HepG2 (cell line): ENCODE results near the gene C12orf43. TPM values are rescaled to one million over a fixed set of nuclear protein-coding genes. Genes with fewer than 3 reads are reported as not detected.
A peak's percentile ranks its signal among the peaks of the same experiment; 100 is the strongest.
"Not testable (repeated sequence)": the region's sequence is repeated elsewhere in the genome, so short reads cannot be mapped to it uniquely, and the experiment has no call there.

ENCODE experiments used
- ATAC-seq: fragments of 200-7000 bp; cut with Tn5 transposase; 3 replicates; pipeline ENCODE4 v1.9.1; 2020; ENCODE audit warnings: mild to moderate bottlenecking, moderate library complexity
- BruUV-seq: library from RNA; stranded (reverse); fragments of 400-500 nt; replicated peaks from 2 replicates; lab custom pipeline; 2021; lab: Mats Ljungman, UMichigan
- CTCF ChIA-PET: fragments of 300-600 bp; formaldehyde crosslinking; extraction: SDS; loops from one replicate; lab custom pipeline; 2021; ENCODE audit warnings: low total read pairs, inconsistent platforms, low intra/inter-chr PET ratio; lab: Yijun Ruan, JAX
- POLR2A ChIA-PET: fragments of 350-600 bp; sonication (Branson Sonifier 250); formaldehyde crosslinking; loops from one replicate; lab custom pipeline; 2020; ENCODE audit warnings: antibody characterized with exemption, inconsistent platforms; lab: Yijun Ruan, JAX
- DNase-seq: peaks from one replicate; pipeline ENCODE4 v3.0.0-alpha.2; 2015; ENCODE audit warnings: low spot score
- FAIRE-seq: peaks from 3 replicates; lab custom pipeline; 2011; peaks lifted over from hg19 to GRCh38; lab: Jason Lieb, UNC
- H2AFZ ChIP-seq: one replicate; pipeline ENCODE4 v1.6.1; 2011; ENCODE audit warnings: low read length, inconsistent platforms
- H3K27ac ChIP-seq: fragments of 300-600 bp; 3 replicates; pipeline ENCODE4 v1.8.0; 2011; ENCODE audit warnings: mixed run types, mild to moderate bottlenecking, mixed read lengths, low read length, inconsistent platforms; ENCODE audit not compliant: insufficient read depth; ENCODE audit errors: extremely low read length
- H3K27me3 ChIP-seq, 2 experiments: fragments of 200-600 bp in 1 of 2; 2 replicates in 1 of 2; 3 replicates in 1 of 2; pipeline versions ENCODE4 v1.6.0 to v1.8.0; 2011; ENCODE audit warnings: low read length in 2 of 2, mild to moderate bottlenecking in 2 of 2, moderate library complexity in 2 of 2, inconsistent platforms in 1 of 2; ENCODE audit not compliant: insufficient read depth in 2 of 2, control insufficient read depth in 1 of 2
- H3K36me3 ChIP-seq, 2 experiments: fragments of 200-600 bp in 1 of 2; replicated peaks in 1 of 2; 2 replicates in 1 of 2; 3 replicates in 1 of 2; pipeline versions ENCODE4 v1.5.1 to v1.8.0; 2011; ENCODE audit warnings: low read length in 2 of 2, inconsistent platforms in 1 of 2; ENCODE audit not compliant: insufficient read depth in 2 of 2, control insufficient read depth in 1 of 2
- H3K4me1 ChIP-seq: 2 replicates; pipeline ENCODE4 v1.5.1; 2012; ENCODE audit warnings: low read length, inconsistent platforms; ENCODE audit not compliant: insufficient read depth
- H3K4me2 ChIP-seq: 2 replicates; pipeline ENCODE4 v1.6.0; 2011; ENCODE audit warnings: low read depth, low read length, inconsistent platforms
- H3K4me3 ChIP-seq, 3 experiments: fragments of 200-600 bp in 1 of 3; sonication (generic), shearing (Covaris generic) in 1 of 3; replicated peaks in 1 of 3; 2 replicates each; pipeline ENCODE4 v1.5.1; 2011 to 2016; ENCODE audit warnings: low read length in 3 of 3, inconsistent platforms in 2 of 3, low read depth in 2 of 3, mild to moderate bottlenecking in 2 of 3, control low read depth in 1 of 3, mixed read lengths in 1 of 3; ENCODE audit not compliant: insufficient read depth in 1 of 3
- H3K79me2 ChIP-seq: one replicate; pipeline ENCODE4 v1.6.1; 2011; ENCODE audit warnings: low read length, inconsistent platforms; ENCODE audit not compliant: insufficient read depth
- H3K9ac ChIP-seq: 2 replicates; pipeline ENCODE4 v1.6.0; 2011; ENCODE audit warnings: mild to moderate bottlenecking, low read depth, low read length, inconsistent platforms; ENCODE audit not compliant: insufficient read depth
- H3K9me3 ChIP-seq: 2 replicates; pipeline ENCODE4 v1.5.1; 2012; ENCODE audit warnings: mild to moderate bottlenecking, low read length
- H4K20me1 ChIP-seq: 2 replicates; pipeline ENCODE4 v1.6.0; 2011; ENCODE audit warnings: inconsistent platforms, mild to moderate bottlenecking, low read length, moderate library complexity; ENCODE audit not compliant: insufficient read depth
- CCAR2 ChIP-seq: fragments of 200-400 bp; formaldehyde crosslinking; optimal IDR thresholded peaks from 2 replicates; pipeline ENCODE3; 2018; ENCODE audit warnings: low read depth, mild to moderate bottlenecking, low read length, moderate library complexity
- ELF4 ChIP-seq: sonication (generic); formaldehyde crosslinking; IDR thresholded peaks from 2 replicates; pipeline ENCODE4 v1.5.0; 2020; ENCODE audit warnings: missing genetic modification reagents, mild to moderate bottlenecking, moderate library complexity, borderline replicate concordance
- ETV5 ChIP-seq: IDR thresholded peaks from 2 replicates; pipeline ENCODE4 v1.6.1; 2018; ENCODE audit warnings: missing biosample characterization, missing genetic modification reagents, inconsistent platforms, borderline replicate concordance
- HCFC1 ChIP-seq: fragments of 150-350 bp; IDR thresholded peaks from 2 replicates; pipeline ENCODE4 v1.6.1; 2014; ENCODE audit warnings: low read depth, low read length
- KDM4B ChIP-seq: sonication (generic); formaldehyde crosslinking; IDR thresholded peaks from 2 replicates; pipeline ENCODE4 v1.4.0; 2020; ENCODE audit warnings: missing genetic modification reagents
- MTF1 ChIP-seq: sonication (generic); formaldehyde crosslinking; IDR thresholded peaks from 2 replicates; pipeline ENCODE4 v1.5.0; 2020; ENCODE audit warnings: missing genetic modification reagents
- PHF5A ChIP-seq: IDR thresholded peaks from one replicate; pipeline ENCODE4 v1.6.1; 2018; ENCODE audit warnings: low read depth, missing genetic modification reagents; ENCODE audit not compliant: unreplicated experiment
- POGZ ChIP-seq: sonication (generic); formaldehyde crosslinking; IDR thresholded peaks from 2 replicates; pipeline ENCODE4 v1.4.0; 2020; ENCODE audit warnings: mild to moderate bottlenecking, missing genetic modification reagents
- THAP11 ChIP-seq: IDR thresholded peaks from 2 replicates; pipeline ENCODE4 v1.6.1; 2016; ENCODE audit warnings: missing biosample characterization, missing genetic modification reagents
- ZNF143 ChIP-seq: sonication (generic); formaldehyde crosslinking; IDR thresholded peaks from 2 replicates; pipeline ENCODE4 v1.4.0; 2020; ENCODE audit warnings: missing genetic modification reagents
- ZNF780A ChIP-seq: sonication (generic); formaldehyde crosslinking; IDR thresholded peaks from 2 replicates; pipeline ENCODE4 v1.8.0; 2022; ENCODE audit warnings: mild to moderate bottlenecking, missing genetic modification reagents, moderate library complexity
- whole genome bisulfite sequencing: methylation state at CpG from one replicate; pipeline ENCODE4 v1.1.6; 2017; ENCODE audit warnings: low lambda C conversion rate; 5-methylcytosine and 5-hydroxymethylcytosine counted together
- in situ Hi-C: cut with HindIII; loops from 2 replicates; pipeline ENCODE4 v1.10.0; 2017; ENCODE audit warnings: low pct_unique_long_range_greater_than_20kb; ENCODE audit not compliant: extremely low pct_ligation_motif_present
- intact Hi-C: fragments of 100-400 bp; cut with micrococcal nuclease; formaldehyde crosslinking; loops from one replicate; pipeline ENCODE4 v1.10.0; 2022; ENCODE audit not compliant: unreplicated experiment
- polyA plus RNA-seq, 8 experiments: library from polyadenylated mRNA; depleted of rRNA in 3 of 8; stranded (reverse) in 7 of 8; unstranded in 1 of 8; fragments of >200 nt; fragmentation: Illumina TruSeq in 4 of 8; extraction: Trizol in 4 of 8; gene quantifications; 2 replicates each; pipeline versions ENCODE4 v1.2.1 to v1.2.3, GENCODE V29; 2011 to 2016; ENCODE audit warnings: low read depth in 4 of 8, missing spikeins in 1 of 8, mixed read lengths in 1 of 8; ENCODE audit not compliant: insufficient read depth in 1 of 8
- total RNA-seq, 5 experiments: library from RNA; depleted of rRNA; stranded (reverse); fragments of >200 nt; fragmentation: Illumina TruSeq; extraction: Trizol; gene quantifications; 2 replicates each; pipeline ENCODE4 v1.2.3, GENCODE V29; 2016; ENCODE audit warnings: low read depth in 1 of 5
- TF ChIP-seq, protein P1 (sequence below): sonication (generic); formaldehyde crosslinking; IDR thresholded peaks from 2 replicates; pipeline ENCODE4 v1.5.1; 2020; ENCODE audit warnings: missing genetic modification reagents, mild to moderate bottlenecking, borderline replicate concordance

C12orf43 gene
- total and polyA plus RNA-seq, 2 of the 13 experiments (the other 11 are each of a cell fraction or from before 2014, with no cell fraction given), result 7.9 to 11.1 TPM

DNA sequence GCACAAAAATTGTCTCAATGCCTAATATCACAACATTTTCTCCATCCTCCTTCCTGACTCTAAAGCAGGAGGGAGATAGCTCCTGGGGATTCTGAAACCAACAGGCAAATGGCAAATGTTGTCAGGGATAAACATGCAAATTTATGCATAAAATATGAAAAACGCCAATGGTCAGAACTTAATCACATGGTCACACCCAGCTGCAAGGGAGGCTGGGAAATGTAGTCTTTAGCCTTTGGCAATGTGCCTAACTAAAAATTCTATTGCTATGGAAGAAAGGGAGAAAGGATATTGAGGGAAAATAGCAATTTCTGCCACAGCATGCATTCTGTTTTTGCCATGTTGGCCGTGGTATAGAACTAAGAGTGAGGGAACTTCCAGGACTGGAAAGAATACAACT lies 34.4 kb upstream of the C12orf43 start:
- no peak overlapping the region for H3K4me2 ChIP-seq
- ATAC-seq (no peak), FAIRE-seq (no peak), DNase-seq (no peak)
- ChIA-PET POLR2A (no interaction called here), CTCF (no interaction called here)
- in situ Hi-C loops (no loop called here), intact Hi-C loops (no loop called here)
- H3K79me2 ChIP-seq, result no peaks in the 10 kb centered on the region
- peak; percentile 26; the same call in 1 of the 2 replicates for TF ChIP-seq HCFC1
- peak; percentile 77 for TF ChIP-seq ZNF143 (CRISPR knock-in tag)
- TF ChIP-seq THAP11 (CRISPR knock-in tag), result peak; percentile 93
- no peak for TF ChIP-seq KDM4B (CRISPR knock-in tag)
- TF ChIP-seq ELF4, result no peak
- no peak for TF ChIP-seq POGZ
- TF ChIP-seq ETV5 (CRISPR knock-in tag), result no peak
- WGBS, result 0% methylated on average over 2 of the region's 2 CpGs
- H3K36me3 ChIP-seq, result no peaks in the 10 kb centered on the region
- H3K27ac ChIP-seq, result no peak overlapping the region
- no peak overlapping the region for H2AFZ ChIP-seq
- no peak overlapping the region for H3K4me3 ChIP-seq
- 0 out of 2 replicates have a peak, but pooled peaks cover 7% of the 10 kb centered on the region for H3K4me1 ChIP-seq
- no peaks in the 10 kb centered on the region for H4K20me1 ChIP-seq
- peaks cover 0 to 10% of the 10 kb centered on the region in 2 experiments; a peak in 1 of 5 replicates for H3K27me3 ChIP-seq
- H3K9ac ChIP-seq, result no peak overlapping the region
- H3K9me3 ChIP-seq, result no peaks in the 10 kb centered on the region
- no TSS peak for BruUV-seq

DNA sequence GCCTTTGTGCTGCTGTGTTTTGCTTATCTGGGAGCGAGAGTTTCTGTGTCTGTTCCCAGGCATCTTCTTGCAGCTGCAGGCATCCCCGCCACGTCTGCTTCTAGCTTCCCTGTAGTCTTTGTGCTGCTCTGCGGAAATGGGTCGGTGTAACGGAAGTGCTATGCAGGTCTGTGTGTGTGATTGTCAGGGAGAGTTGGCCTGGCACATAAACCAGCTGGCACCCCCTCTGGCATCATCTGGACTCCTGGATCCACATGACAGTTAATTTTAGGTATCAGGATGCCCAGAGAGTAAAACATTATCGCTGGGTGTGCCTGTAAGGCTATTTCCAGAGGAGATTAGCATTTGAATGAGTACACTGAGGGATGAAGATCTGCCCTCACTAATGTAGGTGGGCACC lies 32.2 kb upstream of the C12orf43 start:
- POLR2A ChIA-PET, result no interaction called here
- ATAC-seq (no peak), DNase-seq (no peak)
- H3K36me3 ChIP-seq, result no peaks in the 10 kb centered on the region
- no peak overlapping the region for H3K27ac ChIP-seq
- H3K9ac ChIP-seq, result no peak overlapping the region
- 39% methylated on average over 6 of the region's 7 CpGs for WGBS
- H3K4me1 ChIP-seq, result 0 out of 2 replicates have a peak, but pooled peaks cover 7% of the 10 kb centered on the region
- H4K20me1 ChIP-seq, result no peaks in the 10 kb centered on the region
- H2AFZ ChIP-seq, result no peak overlapping the region
- no peaks in the 10 kb centered on the region for H3K9me3 ChIP-seq
- intact Hi-C loops, result no loop called here
- H3K27me3 ChIP-seq, result 0 out of 5 replicates have a peak, but pooled peaks cover 0 to 3% of the 10 kb centered on the region in 2 experiments
- TF ChIP-seq PHF5A (CRISPR knock-in tag), result no peak
- no peak for TF ChIP-seq CCAR2
- TF ChIP-seq, protein P1, sequence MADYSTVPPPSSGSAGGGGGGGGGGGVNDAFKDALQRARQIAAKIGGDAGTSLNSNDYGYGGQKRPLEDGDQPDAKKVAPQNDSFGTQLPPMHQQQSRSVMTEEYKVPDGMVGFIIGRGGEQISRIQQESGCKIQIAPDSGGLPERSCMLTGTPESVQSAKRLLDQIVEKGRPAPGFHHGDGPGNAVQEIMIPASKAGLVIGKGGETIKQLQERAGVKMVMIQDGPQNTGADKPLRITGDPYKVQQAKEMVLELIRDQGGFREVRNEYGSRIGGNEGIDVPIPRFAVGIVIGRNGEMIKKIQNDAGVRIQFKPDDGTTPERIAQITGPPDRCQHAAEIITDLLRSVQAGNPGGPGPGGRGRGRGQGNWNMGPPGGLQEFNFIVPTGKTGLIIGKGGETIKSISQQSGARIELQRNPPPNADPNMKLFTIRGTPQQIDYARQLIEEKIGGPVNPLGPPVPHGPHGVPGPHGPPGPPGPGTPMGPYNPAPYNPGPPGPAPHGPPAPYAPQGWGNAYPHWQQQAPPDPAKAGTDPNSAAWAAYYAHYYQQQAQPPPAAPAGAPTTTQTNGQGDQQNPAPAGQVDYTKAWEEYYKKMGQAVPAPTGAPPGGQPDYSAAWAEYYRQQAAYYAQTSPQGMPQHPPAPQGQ (CRISPR knock-in tag), result no peak
- TF ChIP-seq MTF1 (CRISPR knock-in tag), result no peak
- TF ChIP-seq ZNF780A (CRISPR knock-in tag), result no peak
- TF ChIP-seq, all 625 proteins: peak for 0
- 0 out of 2 replicates have a peak overlapping the region, but pooled peaks have one; percentile 2 for H3K4me2 ChIP-seq
- BruUV-seq, result no TSS peak
- no peaks in the 10 kb centered on the region for H3K79me2 ChIP-seq
- no peak overlapping the region for H3K4me3 ChIP-seq
- CTCF ChIA-PET, result no interaction called here
- no peak for FAIRE-seq
- in situ Hi-C loops, result no loop called here

DNA sequence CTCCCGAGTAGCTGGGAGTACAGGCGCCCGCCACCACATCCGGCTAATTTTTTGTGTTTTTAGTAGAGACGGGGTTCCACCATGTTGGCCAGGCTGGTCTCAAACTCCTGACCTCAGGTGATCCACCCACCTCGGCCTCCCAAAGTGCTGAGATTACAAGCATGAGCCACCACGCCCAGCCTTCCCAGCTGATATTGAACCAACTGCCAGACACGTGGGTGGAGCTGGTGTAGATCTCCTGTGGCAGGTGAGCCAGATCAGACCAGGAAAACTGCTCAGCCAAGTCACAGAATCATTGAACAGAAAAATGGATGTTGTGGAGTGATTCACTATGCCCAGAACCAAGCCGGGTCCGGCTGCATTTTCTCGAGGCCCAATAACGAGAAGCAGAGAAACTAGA lies 31.1 kb upstream of the C12orf43 start:
- H3K4me1 ChIP-seq, H3K27ac ChIP-seq, H3K9ac ChIP-seq, ATAC-seq, H2AFZ ChIP-seq, DNase-seq, H3K27me3 ChIP-seq, H4K20me1 ChIP-seq, H3K9me3 ChIP-seq, H3K4me2 ChIP-seq, CTCF ChIA-PET, BruUV-seq, intact Hi-C loops, POLR2A ChIA-PET, H3K36me3 ChIP-seq, H3K4me3 ChIP-seq, in situ Hi-C loops, FAIRE-seq, H3K79me2 ChIP-seq: not testable (repeated sequence)
- WGBS, result 51% methylated on average over 11 of the region's 12 CpGs
